ENCODE results near the gene VEZT. TPM values are rescaled to one million over a fixed set of nuclear protein-coding genes. Genes with fewer than 3 reads are reported as not detected.

The VEZT gene
- total RNA-seq, 1 donor, result 77.1 TPM

- no peak for DNase-seq (ENCODE audit: insufficient read length, low spot score, missing footprints)
- peaks cover 27% of the 10 kb centered on the region for H3K4me1 ChIP-seq (ENCODE audit: insufficient read depth, low read length)
- no peak overlapping the region for H3K4me2 ChIP-seq (ENCODE audit: insufficient read depth, low read length)
- no peaks in the 10 kb centered on the region for H3K36me3 ChIP-seq (ENCODE audit: insufficient read depth, low read length)
- H3K4me3 ChIP-seq (ENCODE audit: insufficient read depth, low read length), result no peak overlapping the region
- TF ChIP-seq CTCF (IDR thresholded peaks at IDR 0.05; ENCODE audit: extremely low read depth, low read depth, low read length), result no peak
- H3K9me3 ChIP-seq (ENCODE audit: low read depth, low read length), result no peaks in the 10 kb centered on the region
- H2AFZ ChIP-seq (ENCODE audit: low read length), result no peak overlapping the region
- H3K27ac ChIP-seq (ENCODE audit: low read depth, low read length), result no peak overlapping the region
- no peaks in the 10 kb centered on the region for H4K20me1 ChIP-seq (ENCODE audit: insufficient read depth, low read length)
- peaks cover 84% of the 10 kb centered on the region for H3K79me2 ChIP-seq (ENCODE audit: insufficient read depth, low read length)
- H3K27me3 ChIP-seq (ENCODE audit: insufficient read depth, low read length), result no peaks in the 10 kb centered on the region
These were observed 3.1 kb upstream of the VEZT start for GRCh38 chr12:95214466-95214865.

GRCh38 chr12:95215949-95216348 is 1.7 kb upstream of the VEZT start:
- Histone ChIP-seq H3K9me3 (ENCODE audit: low read depth, low read length) (no peaks in the 10 kb centered on the region), H3K4me2 (ENCODE audit: insufficient read depth, low read length) (peak overlapping the region; percentile 93), H3K27me3 (ENCODE audit: insufficient read depth, low read length) (no peaks in the 10 kb centered on the region), H3K36me3 (ENCODE audit: insufficient read depth, low read length) (no peaks in the 10 kb centered on the region), H3K4me1 (ENCODE audit: insufficient read depth, low read length) (peaks cover 28% of the 10 kb centered on the region), H3K4me3 (ENCODE audit: insufficient read depth, low read length) (peak overlapping the region; percentile 96), H3K79me2 (ENCODE audit: insufficient read depth, low read length) (peaks cover 87% of the 10 kb centered on the region), H3K27ac (ENCODE audit: low read depth, low read length) (peak overlapping the region; percentile 95), H2AFZ (ENCODE audit: low read length) (no peak overlapping the region), H4K20me1 (ENCODE audit: insufficient read depth, low read length) (peaks cover 4% of the 10 kb centered on the region)
- TF ChIP-seq CTCF (IDR thresholded peaks at IDR 0.05; ENCODE audit: extremely low read depth, low read depth, low read length), result no peak
- DNase-seq (ENCODE audit: insufficient read length, low spot score, missing footprints), result peak; percentile 54

- peak overlapping the region; percentile 93 for H3K4me2 ChIP-seq (ENCODE audit: insufficient read depth, low read length)
- peaks cover 89% of the 10 kb centered on the region for H3K79me2 ChIP-seq (ENCODE audit: insufficient read depth, low read length)
- TF ChIP-seq CTCF (IDR thresholded peaks at IDR 0.05; ENCODE audit: extremely low read depth, low read depth, low read length), result no peak
- peak overlapping the region; percentile 96 for H3K4me3 ChIP-seq (ENCODE audit: insufficient read depth, low read length)
- no peaks in the 10 kb centered on the region for H3K9me3 ChIP-seq (ENCODE audit: low read depth, low read length)
- no peaks in the 10 kb centered on the region for H3K36me3 ChIP-seq (ENCODE audit: insufficient read depth, low read length)
- H2AFZ ChIP-seq (ENCODE audit: low read length), result peak overlapping the region; percentile 85
- H3K27ac ChIP-seq (ENCODE audit: low read depth, low read length), result peak overlapping the region; percentile 95
- peaks cover 28% of the 10 kb centered on the region for H3K4me1 ChIP-seq (ENCODE audit: insufficient read depth, low read length)
- H4K20me1 ChIP-seq (ENCODE audit: insufficient read depth, low read length), result peaks cover 4% of the 10 kb centered on the region
- no peak for DNase-seq (ENCODE audit: insufficient read length, low spot score, missing footprints)
- no peaks in the 10 kb centered on the region for H3K27me3 ChIP-seq (ENCODE audit: insufficient read depth, low read length)
These were observed 763 bp upstream of the VEZT start for GRCh38 chr12:95216711-95217376.

GRCh38 chr12:95218150-95219133 is 835 bp downstream of the VEZT start:
- no peaks in the 10 kb centered on the region for H3K9me3 ChIP-seq (ENCODE audit: low read depth, low read length)
- H3K79me2 ChIP-seq (ENCODE audit: insufficient read depth, low read length), result peaks cover 89% of the 10 kb centered on the region
- peak; percentile 86 for DNase-seq (ENCODE audit: insufficient read length, low spot score, missing footprints)
- H3K4me3 ChIP-seq (ENCODE audit: insufficient read depth, low read length), result peak overlapping the region; percentile 96
- peak overlapping the region; percentile 99 for H2AFZ ChIP-seq (ENCODE audit: low read length)
- no peaks in the 10 kb centered on the region for H3K27me3 ChIP-seq (ENCODE audit: insufficient read depth, low read length)
- H3K27ac ChIP-seq (ENCODE audit: low read depth, low read length), result peak overlapping the region; percentile 95
- no peak for TF ChIP-seq CTCF (IDR thresholded peaks at IDR 0.05; ENCODE audit: extremely low read depth, low read depth, low read length)
- H4K20me1 ChIP-seq (ENCODE audit: insufficient read depth, low read length), result peaks cover 4% of the 10 kb centered on the region
- H3K36me3 ChIP-seq (ENCODE audit: insufficient read depth, low read length), result no peaks in the 10 kb centered on the region
- H3K4me2 ChIP-seq (ENCODE audit: insufficient read depth, low read length), result peak overlapping the region; percentile 99
- H3K4me1 ChIP-seq (ENCODE audit: insufficient read depth, low read length), result peaks cover 18% of the 10 kb centered on the region

Measured in osteoblast (primary cell).